Panc1 (cell line): ENCODE measurements around the gene CDK14.

Source experiments
- CTCF ChIP-seq: fragments of 450-650 bp; IDR thresholded peaks from 2 replicates; pipeline ENCODE4 v1.5.1; 2017; ENCODE audit warnings: mild to moderate bottlenecking
- POLR2AphosphoS5 ChIP-seq: IDR thresholded peaks from 2 replicates; pipeline ENCODE4 v1.6.1; 2012; ENCODE audit warnings: mild to moderate bottlenecking, low read depth, low read length, moderate library complexity

- TF ChIP-seq POLR2AphosphoS5 (no peak), CTCF (no peak)
These were observed 175.2 kb downstream of the CDK14 start for GRCh38 chr7:90771281-90771680.
